ENCODE data around the gene TINCR.

TINCR gene

DNA sequence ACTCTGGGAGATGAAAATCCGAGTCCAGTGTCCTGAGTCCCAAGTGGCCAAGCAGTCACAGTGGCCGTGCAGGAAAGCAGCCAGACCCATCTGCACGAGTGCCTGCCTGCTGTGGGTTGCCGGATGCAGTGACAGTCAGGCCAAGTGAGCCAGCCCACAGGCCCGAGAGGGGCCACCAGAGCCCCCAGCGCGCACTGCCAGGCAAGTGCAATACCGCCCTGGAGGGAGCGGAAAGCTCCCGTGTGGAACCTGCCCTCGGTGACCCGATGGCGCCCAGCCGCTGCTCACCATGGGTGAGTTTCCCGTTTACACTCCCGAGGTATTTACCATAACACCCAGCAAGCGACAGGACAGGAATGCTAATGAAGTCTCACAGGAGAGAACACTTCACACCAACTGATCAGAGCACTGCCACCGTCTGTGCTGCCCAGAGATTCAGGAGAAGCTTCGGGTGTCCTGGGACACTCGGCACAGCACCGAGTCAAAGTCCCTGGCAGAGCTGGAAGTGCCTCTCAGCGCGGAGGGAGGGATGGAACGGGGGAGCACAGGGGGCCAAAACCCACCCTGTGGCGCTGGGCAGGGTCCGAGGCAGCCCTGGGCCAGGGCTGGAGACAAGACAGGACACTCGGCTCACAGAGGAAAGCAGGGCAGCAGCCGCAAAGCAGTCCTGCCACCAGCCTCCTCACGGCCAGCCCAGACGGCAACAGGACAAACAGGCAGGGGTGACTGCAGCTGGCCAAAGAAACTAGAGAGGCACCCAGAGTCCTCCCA lies 21.3 kb upstream of the TINCR start:
- DNase-seq (ENCODE audit: low read depth), result no peak

DNA sequence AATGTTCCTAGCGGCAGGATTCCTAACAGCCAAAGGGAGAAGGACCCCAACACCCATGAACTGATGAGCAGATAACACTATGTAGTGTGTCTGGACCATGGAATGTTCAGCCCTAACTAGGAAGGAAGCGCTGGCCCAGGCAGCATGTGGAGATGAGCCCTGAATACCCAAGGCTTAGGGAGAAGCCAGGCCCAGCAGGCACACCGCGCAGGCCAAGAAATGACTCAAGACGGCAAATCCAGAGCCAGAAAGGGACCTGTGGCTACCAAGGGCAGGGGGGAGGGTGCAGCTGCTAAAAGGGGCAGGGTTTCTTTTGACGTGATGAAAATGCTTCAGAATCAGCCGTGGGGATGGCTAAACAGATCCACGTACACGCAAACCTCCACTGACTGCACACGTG lies 20.7 kb upstream of the TINCR start:
- DNase-seq (ENCODE audit: low read depth), result no peak

DNA sequence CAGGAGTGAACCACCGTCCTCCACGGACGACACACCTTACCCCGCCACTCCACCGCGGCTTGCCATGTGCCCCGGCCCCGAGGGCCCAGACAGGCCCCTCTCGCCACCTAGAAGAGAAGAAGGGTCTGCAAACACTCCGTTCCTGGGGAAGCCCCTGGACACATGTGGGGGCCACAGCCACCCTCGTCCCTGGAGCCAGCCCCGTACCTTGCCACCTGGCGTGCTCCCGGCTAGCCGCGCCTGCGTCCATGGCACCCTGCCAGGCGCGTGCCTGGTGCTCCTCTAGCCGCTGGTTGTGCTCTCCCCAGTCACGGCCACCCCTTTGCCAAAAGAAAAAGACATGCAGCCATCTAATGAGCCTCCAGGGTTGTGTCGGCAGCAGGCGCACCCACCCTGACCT lies 19.9 kb upstream of the TINCR start:
- DNase-seq (ENCODE audit: low read depth), result no peak

DNA sequence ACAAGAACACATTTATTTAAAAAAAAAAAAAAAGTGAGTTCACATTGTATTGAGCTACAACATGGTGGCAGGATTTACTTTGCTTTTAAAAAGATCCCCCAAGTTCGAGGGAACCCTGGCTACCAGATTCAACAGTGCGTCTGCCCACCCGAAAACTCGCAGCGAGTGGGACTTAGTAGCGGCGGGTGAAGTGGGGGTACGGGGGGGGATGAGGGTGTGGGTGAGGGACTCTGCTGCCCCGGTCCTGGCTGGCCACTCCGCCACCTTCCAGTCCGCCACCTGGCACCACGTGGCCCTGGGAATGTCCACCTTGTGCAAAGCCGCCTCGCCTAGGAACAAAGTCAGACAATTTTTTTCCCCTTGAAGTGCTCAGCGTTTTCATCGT lies 19.3 kb upstream of the TINCR start:
- no peak for DNase-seq (ENCODE audit: low read depth)

DNA sequence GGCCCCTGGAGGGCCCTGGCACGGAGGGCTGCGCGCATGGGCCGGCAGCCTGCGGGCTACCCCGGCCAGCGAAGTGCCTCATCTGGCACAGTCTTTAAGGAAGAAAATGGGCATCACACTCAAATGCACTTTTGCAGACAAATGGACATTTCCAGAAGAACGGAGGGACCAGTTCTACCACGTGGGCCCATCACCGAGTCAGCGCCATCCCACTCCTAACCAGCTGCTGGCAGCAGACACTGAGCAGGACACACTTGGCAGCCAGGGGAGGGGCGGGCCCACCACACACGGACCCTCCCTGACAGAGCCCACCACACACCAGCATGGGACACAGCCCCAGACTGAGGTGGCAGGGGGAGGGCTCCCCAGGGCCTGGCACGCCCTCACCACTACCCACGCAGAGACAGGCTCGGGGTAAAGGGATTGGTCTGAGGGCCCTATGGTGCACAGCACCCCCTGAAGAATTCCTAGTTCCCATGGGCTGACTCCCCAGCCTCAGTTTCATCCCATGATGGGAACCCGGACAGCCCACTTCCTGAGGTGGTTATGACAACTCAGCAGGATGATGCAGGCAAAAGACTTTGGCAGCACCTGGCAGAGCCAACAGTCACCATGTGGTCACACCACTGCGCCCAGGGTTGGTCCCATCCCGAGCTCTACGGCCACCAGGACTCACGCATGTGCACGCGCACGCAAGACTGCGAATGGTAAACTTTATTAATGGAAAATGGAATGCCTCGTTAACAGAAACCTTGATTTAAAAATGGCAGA lies 18.7 kb upstream of the TINCR start:
- DNase-seq (ENCODE audit: low read depth), result no peak

DNA sequence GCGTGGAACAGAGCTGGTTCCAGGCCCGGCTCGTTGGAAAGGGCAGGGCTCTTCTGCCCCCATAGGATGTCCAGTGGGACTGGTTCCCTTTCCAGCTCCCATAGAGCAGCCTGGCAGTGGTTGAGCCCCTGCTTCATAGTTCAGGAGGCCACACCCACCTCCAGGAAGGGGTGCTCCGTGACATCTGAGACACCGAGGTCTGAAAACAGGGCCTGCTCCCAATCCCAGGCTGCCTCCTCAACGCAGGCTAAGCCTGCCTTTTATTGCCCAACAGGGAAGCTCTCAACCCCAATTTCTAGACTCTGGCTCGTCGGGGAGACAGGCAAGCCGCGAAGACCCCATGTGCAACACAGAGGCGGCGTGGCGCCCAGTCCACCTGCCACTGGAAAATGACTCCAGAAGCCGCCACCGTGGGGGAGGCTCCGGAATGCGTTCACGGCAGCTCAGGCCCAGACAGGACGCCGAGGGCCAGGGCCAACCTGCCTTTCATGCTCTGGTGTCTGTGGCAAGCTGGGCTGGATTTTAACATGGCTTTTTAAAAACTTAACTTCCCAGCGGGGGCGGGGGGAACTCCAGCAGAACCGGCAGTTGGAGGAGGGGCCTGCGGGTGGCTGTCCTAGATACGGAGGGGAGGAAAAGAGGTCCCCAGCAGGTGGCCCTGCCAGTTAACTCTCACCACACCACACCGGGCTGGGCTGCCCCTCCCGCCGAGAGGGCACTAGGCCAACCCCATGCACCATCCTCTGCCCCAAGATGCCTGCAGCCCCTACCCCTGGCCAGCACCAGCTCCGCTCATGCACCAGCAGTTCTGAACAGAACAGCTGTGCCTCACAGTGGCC lies 17.9 kb upstream of the TINCR start:
- DNase-seq (ENCODE audit: low read depth), result peak; percentile 34

DNA sequence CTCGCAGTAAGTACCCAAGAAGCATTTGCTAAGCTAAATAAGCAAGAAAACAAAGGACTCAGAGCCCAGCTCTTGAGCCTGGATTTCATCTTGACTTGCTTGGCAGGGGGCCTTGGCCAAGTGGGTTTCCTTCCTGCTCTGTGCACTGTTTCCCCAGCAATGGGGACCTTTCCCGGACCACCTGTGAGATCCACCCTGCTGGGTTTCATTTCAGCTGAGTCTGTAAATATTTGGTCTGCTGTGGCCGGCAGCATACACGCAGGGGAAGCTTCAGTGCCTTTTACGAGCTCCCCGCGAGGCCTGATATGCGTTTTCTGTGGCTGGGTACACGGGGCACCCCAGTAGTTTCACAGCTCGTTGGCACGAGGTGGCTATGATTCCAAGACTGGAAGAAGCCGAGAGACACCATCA lies 12.4 kb upstream of the TINCR start:
- DNase-seq (ENCODE audit: low read depth), result no peak

DNA sequence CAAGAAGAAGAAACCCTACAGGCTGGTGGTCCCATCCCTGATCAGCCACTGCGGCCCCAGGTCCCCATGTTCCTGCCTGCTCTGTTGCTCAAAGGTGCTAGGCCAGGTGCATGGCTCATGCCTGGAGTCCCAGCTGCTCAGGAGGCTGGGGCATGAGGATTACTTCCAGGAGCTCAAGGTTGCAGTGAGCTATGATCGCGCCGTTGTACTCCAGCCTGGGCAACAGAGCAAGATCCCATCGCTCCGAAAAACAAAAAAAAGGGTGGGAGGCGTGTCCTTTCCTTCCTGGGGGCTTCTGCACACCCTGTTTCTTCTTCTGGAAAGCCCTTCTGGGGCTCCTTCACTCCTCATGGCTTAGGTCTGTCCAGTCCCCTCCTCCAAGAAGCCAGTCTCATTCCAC lies 11.9 kb upstream of the TINCR start:
- no peak for DNase-seq (ENCODE audit: low read depth)

DNA sequence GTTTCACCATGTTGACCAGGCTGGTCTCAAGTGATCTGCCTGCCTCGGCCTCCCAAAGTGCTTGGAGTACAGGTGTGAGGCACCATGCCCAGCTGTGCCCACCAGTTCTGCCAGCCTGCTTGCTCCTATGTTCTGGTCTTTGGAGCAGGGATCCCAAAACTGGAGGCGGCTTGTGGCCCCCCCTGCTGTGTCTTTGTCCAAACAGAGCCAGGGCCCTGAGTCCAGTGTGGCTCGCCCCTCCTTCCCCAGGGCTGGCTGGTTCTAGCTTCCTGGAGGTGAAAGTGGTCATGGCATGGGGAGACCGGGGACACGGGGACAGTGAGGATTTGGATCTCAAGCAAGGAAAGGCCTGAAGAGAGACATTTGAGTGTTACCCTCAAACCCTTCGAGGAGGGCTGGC lies 11.5 kb upstream of the TINCR start:
- no peak for DNase-seq (ENCODE audit: low read depth)

DNA sequence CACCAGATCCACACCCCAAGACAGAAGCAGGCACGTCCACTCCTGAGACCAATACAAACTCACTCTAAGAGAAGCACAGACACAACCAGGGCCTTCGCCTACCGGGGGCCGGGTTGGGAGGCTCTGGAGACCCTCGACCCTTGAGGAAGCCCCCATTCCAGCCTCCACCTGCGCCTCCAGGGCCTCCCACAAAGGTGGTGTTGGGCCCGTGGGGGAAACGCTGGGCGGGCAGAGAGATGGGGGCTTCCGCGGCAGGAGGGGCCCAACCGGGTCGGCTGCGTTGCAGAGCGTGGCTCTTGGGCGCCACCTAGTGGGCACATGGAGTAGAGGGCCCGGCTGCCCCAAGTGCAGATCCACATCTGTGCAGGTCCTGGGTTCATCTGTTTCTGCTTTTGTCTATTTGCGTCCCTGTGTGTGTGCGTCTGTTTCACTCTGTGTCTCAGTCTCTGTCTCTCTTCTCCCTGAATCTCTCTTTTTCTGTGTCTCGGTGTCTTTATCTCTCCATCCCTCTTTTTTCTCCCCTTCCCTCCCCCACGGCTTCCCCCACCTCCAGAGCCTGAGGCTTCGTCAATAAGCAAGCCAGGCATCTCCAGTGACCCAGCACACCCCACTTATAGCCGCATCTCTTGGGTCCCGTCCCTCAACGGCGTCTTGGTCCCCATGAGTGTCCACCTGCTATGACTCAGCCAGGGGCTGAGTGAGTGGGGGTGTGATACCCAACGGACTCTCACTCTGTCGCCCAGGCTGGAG lies 10.5 kb upstream of the TINCR start:
- peak; percentile 54 for DNase-seq (ENCODE audit: low read depth)

DNA sequence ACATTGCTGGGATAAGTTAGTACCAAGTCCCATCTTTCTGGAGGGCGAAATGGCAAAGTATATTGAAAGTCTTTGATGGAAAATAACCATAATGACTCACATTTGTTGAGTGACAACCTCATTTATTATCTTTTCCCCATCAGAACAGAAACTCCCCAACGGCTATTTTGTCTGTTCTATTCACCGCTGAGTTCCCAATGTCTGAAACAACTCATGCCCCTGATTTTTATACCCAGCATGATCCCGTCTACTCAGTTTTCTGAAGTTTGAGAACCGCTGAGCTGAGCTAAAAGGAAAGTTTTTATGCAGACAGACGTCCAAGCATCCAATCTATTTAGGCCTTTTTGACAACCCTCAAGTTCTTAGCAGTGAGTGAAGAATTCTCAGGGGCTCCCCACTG lies 7.8 kb upstream of the TINCR start:
- no peak for DNase-seq (ENCODE audit: low read depth)

DNA sequence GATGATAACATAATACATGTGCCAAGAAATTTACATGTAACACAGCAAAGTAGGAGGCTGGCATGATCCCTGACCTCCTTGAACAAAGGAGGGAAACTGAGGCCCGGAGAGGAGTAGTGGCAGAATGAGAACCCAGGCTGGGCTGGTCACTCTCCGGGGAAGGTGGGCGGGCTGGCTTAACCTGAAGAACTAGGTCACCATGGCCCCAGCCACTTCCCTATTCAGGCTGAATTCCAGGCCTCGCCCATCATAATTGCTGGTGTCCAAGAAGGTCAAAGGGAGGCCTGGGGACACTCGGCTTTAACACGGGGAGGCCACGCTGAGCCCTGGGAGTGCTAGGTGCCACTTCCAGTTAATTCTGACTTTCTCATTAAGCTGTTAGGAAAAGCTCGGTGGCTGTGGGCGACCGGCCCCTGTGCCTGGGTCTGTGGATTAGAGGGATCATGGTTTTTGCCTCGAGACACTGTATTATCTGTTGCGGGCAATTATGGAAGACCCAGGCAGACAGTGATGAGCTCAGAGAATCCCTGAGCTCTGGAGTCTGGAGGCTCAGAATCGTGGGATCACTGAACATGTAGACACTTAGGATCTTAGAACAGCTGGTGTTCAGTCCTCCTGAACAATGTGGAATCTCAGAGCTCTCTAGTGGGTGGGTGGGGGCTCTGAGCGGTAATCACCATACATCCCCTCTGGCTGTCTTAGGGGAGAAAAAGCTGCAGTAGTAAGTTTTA lies 5.0 kb upstream of the TINCR start:
- DNase-seq (ENCODE audit: low read depth), result no peak

DNA sequence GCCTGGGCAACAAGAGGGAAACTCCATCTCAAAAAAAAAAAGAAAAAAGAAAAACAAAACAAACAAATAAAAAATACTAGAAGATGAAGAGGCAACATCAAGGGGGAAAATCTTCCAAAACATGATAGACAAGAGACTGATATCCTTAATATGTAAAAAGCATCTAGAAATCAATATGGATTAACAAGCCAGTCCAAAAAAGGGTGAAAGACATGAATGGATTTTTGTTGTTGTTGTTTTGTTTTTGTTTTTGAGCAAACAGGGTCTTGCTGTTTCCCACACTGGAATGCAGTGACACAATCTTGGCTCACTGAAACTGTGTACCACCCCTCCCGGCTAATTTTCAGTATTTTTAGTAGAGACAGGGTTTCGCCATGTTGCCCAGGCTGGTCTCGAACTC lies 4.0 kb upstream of the TINCR start:
- DNase-seq (ENCODE audit: low read depth), result no peak

DNA sequence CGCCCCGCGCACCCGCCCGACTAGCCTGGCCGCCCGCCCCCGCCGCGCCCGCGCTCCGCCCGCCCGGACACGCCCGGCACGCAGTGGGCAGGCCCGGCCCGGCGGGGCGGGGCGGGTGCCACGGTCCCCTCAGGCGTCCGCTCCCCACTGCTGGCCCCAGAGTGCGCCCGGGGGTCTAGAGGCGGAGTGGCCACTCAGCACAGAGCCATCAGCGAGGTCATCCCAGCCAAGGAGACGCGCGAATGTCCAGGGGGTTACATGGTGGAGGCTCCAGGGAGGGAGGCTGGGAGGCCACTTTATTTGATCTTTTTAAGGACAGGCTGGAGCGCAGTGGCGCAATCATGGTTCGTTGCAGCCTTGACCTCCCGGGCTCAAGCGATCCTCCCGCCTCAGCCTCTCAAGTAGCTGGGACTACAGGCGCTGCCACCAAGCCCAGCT lies 236 bp upstream of the TINCR start:
- no peak for DNase-seq (ENCODE audit: low read depth)

DNA sequence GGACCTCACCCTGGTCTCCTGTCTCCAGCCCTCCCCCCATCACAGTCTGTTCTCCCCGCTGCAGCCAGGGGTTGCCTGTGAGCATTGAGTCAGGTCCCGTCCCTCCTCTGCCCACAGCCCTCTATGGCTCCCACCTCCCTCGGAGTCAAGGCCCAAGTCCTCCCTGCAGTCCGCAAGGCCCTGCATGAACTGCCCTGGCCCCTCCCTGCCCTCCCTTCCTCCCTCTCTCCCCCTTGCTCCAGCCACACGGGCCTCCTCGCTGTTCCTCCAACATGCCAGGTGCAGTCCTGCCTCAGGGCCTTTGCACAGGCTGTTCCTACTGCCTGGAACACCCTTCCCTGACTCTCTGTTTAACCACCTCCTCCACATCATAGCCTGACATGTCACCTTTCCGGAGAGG lies 2.8 kb downstream of the TINCR start:
- DNase-seq (ENCODE audit: low read depth), result no peak

DNA sequence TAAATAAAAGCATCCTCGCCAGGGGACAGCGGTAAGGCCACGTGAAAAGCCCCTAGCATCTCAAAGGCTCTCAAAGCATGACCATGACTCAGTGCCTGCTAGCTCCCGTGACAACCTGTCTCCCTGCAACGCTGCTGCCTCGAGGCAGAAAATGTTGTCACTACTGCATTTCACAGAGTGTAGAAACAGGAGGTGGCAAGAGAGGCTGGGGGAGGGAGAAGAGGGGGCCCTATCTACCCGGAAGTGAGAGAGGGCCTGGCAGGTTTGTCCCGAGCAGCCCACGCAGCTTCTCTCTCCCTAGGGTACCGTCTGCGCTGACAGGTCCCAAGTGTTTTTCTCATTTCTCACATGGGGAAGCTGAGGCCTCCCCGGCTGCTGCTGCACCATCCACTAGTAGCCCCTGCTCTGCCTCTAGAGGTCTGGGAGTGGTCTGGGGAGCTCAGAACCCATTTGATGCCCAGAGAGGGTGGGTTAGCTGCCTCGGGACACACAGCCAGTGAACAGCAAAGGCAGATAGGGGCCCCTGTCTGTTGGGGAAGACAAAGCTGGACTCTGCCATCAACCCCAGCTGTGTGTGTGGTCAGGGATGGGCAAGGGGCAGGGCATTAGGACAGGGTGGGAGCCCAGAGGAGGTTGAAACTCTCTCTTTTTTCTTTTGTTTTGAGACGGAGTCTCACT lies 3.7 kb downstream of the TINCR start:
- no peak for DNase-seq (ENCODE audit: low read depth)

DNA sequence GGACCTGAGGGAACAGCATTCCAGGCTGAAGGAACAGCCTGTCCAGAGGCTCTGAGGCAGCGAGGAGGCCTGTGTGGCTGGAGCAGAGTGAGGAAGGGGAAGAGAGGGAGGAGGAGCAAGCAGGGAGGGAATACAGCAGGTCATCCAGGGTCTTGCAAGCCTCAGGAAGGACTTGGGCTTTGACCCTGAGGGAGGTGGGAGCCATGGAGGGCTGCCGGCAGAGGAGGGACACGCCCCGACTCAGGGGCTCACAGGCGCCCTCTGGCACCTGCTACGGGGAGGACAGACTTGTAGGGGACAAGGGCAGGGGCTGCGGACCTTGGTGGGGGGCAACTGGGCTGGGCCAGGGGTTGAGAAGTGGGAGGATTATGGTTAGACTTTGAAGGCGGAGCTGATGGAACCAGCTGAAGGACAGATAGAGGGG lies 4.7 kb downstream of the TINCR start:
- DNase-seq (ENCODE audit: low read depth), result no peak

DNA sequence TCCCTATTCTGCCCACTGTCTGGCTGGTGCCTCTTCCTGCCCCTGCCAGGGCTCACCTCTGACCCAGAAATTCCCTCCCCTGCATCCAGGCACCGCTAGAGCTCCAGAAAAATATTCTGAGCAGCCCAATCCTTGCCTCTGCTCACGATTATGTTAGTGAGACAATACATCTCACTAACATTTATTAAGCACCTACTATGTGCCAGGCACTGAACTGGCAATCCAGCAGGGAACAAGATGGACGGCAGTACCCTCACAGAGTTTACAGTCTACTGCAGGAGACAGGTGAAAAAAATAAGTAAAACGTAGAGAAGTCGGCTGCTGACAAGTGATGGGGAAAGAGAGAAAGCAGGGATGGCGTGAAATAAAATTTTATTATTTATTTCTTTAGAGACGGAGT lies 5.5 kb downstream of the TINCR start:
- no peak for DNase-seq (ENCODE audit: low read depth)

DNA sequence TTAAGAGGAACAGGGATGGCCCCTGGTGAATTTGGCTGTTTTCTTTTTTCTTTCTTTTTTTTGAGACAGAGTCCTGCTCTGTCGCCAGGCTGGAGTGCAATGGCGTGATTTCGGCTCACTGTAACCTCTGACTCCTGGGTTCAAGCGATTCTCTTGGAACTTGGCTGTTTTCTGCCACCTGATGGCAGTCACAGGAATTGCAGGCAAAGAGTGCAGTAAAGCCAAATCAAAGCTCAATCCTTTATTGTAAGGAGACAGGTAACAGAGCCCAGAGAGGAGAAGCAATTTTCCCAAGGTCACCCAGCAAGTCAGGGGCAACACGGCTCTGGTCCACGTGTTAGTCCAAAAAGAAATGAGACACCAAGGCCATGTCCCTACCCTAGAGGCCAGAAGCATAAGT lies 6.2 kb downstream of the TINCR start:
- no peak for DNase-seq (ENCODE audit: low read depth)

DNA sequence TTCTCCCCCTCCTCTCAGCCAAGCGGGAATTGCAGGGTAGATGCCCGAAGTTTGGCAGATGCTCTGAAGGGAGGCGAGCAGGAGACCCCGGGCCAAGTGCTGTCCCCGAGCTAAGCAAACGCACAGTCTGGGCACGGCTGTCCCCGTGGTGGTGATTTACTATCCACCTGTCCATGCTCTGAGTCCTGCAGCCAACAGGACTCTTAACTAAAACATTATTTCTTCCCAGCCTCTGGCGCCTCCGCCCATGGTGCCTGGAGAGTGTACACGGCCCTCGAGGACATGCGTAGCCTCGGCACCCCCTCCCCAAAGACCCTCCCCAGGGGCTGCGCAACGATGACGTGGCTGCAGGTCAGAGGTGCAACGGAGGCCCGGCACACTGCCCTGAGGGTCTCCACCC lies 7.6 kb downstream of the TINCR start:
- no peak for DNase-seq (ENCODE audit: low read depth)

DNA sequence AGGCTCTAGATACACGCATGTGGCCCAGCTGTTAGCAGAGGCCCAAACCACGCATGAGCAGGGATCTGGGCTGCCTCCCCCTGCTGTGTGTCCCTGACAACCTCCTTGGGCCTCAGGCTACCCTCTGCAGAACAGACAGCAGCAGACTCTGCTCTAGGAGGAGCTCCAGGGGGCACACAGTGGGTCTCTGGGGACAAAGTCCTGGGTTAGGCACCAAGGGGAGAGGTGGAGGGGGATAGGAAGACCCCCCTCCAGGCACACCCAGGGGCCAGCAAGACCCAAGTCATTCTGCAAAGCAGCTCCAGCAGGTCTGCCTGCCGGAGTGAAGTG lies 8.0 kb downstream of the TINCR start:
- no peak for DNase-seq (ENCODE audit: low read depth)
